ENCODE data around the gene IDUA. TPM values are rescaled to one million over a fixed set of nuclear protein-coding genes. Genes with fewer than 3 reads are reported as not detected.

IDUA gene
- total RNA-seq, 1 donor = 21.8 TPM

Other genes with a start within 250 kb of the IDUA start
- not detected for gene CPLX1, start 160.9 kb upstream of the IDUA start, total RNA-seq
- 107 TPM for gene GAK, start 54.7 kb upstream of the IDUA start, total RNA-seq
- gene TMEM175, start 54.6 kb upstream of the IDUA start, total RNA-seq = 28.3 TPM
- 13.5 TPM for gene DGKQ, start 13.5 kb upstream of the IDUA start, total RNA-seq
- gene SLC26A1, start 6.4 kb downstream of the IDUA start, total RNA-seq = 0.27 TPM
- 43.1 TPM for gene FGFRL1, start 24.6 kb downstream of the IDUA start, total RNA-seq
- 1.1 TPM for gene RNF212, start 126.5 kb downstream of the IDUA start, total RNA-seq
- gene SPON2, start 185.5 kb downstream of the IDUA start, total RNA-seq = 4.0 TPM